CD14-positive monocyte (primary cell): ENCODE measurements around the gene NAP1L1. TPM values are rescaled to one million over a fixed set of nuclear protein-coding genes. Genes with fewer than 3 reads are reported as not detected.

ENCODE experiments used
- DNase-seq, 3 donors: peaks; one replicate each; pipeline ENCODE4 v3.0.0-alpha.2; 2011 to 2022
- H2AFZ ChIP-seq: 2 replicates; pipeline ENCODE4 v1.6.0; 2012; ENCODE audit warnings: mild to moderate bottlenecking, low read depth, low read length, inconsistent platforms; ENCODE audit not compliant: insufficient read depth, poor library complexity, severe bottlenecking
- H3K27ac ChIP-seq, 2 donors: 1 replicate in 1 of 2; 2 replicates in 1 of 2; pipeline ENCODE4 v1.5.1; 2012 to 2013; ENCODE audit warnings: low read length in 2 of 2, control low read depth in 1 of 2, inconsistent platforms in 1 of 2, low read depth in 1 of 2, mild to moderate bottlenecking in 1 of 2
- H3K27me3 ChIP-seq, 2 donors: one replicate each; pipeline versions ENCODE4 v1.6.0 to v1.6.1; 2011 to 2013; ENCODE audit warnings: low read length in 2 of 2; ENCODE audit not compliant: control insufficient read depth in 2 of 2, insufficient read depth in 2 of 2
- H3K36me3 ChIP-seq, 2 donors: replicated peaks in 1 of 2; 1 replicate in 1 of 2; 2 replicates in 1 of 2; pipeline versions ENCODE4 v1.5.1 to v1.6.1; 2012 to 2013; ENCODE audit warnings: low read length in 2 of 2, control low read depth in 1 of 2, inconsistent platforms in 1 of 2, mild to moderate bottlenecking in 1 of 2; ENCODE audit not compliant: insufficient read depth in 2 of 2, control insufficient read depth in 1 of 2
- H3K4me1 ChIP-seq, 2 donors: 1 replicate in 1 of 2; 2 replicates in 1 of 2; pipeline versions ENCODE4 v1.5.1 to v1.6.1; 2012 to 2013; ENCODE audit warnings: low read length in 2 of 2, control low read depth in 1 of 2, inconsistent platforms in 1 of 2, mild to moderate bottlenecking in 1 of 2, moderate library complexity in 1 of 2; ENCODE audit not compliant: insufficient read depth in 2 of 2, control insufficient read depth in 1 of 2
- H3K4me2 ChIP-seq: replicated peaks from 2 replicates; pipeline ENCODE3; 2012; ENCODE audit warnings: low read length, moderate library complexity, mild to moderate bottlenecking; ENCODE audit not compliant: poor library complexity, severe bottlenecking; ENCODE audit errors: extremely low read depth
- H3K4me3 ChIP-seq, 3 experiments: fragments of 200-600 bp in 1 of 3; sonication (generic) in 1 of 3; replicated peaks in 1 of 3; 1 replicate in 2 of 3; 2 replicates in 1 of 3; pipeline ENCODE4 v1.5.1; 2011 to 2013; ENCODE audit warnings: low read length in 3 of 3, mild to moderate bottlenecking in 3 of 3, control low read depth in 2 of 3, low read depth in 2 of 3, inconsistent platforms in 1 of 3, moderate library complexity in 1 of 3
- H3K79me2 ChIP-seq: 2 replicates; pipeline ENCODE4 v1.6.0; 2012; ENCODE audit warnings: mild to moderate bottlenecking, control low read depth, inconsistent platforms, low read length, moderate library complexity; ENCODE audit not compliant: insufficient read depth
- H3K9ac ChIP-seq: 2 replicates; pipeline ENCODE4 v1.6.0; 2017; ENCODE audit warnings: low read length, mild to moderate bottlenecking; ENCODE audit not compliant: insufficient read depth, poor library complexity, severe bottlenecking
- H3K9me3 ChIP-seq, 2 donors: replicated peaks in 1 of 2; 1 replicate in 1 of 2; 2 replicates in 1 of 2; pipeline versions ENCODE4 v1.5.1 to v1.6.1; 2012 to 2013; ENCODE audit warnings: low read length in 2 of 2, control low read depth in 1 of 2; ENCODE audit not compliant: control insufficient read depth in 1 of 2, insufficient read depth in 1 of 2
- H4K20me1 ChIP-seq: 2 replicates; pipeline ENCODE4 v1.6.0; 2012; ENCODE audit warnings: mild to moderate bottlenecking, low read length, control low read depth, moderate library complexity; ENCODE audit not compliant: insufficient read depth
- H3K27ac Mint-ChIP-seq, 7 donors: one replicate each; pipeline ENCODE4 v1.8.0; 2020; ENCODE audit warnings: mild to moderate bottlenecking in 7 of 7, mixed read lengths in 7 of 7, moderate library complexity in 6 of 7, inconsistent platforms in 2 of 7
- H3K27me3 Mint-ChIP-seq, 3 donors: one replicate each; pipeline ENCODE4 v1.8.0; 2021 to 2022; ENCODE audit warnings: low read depth in 3 of 3, mild to moderate bottlenecking in 3 of 3, mixed read lengths in 3 of 3, moderate library complexity in 3 of 3, inconsistent platforms in 1 of 3
- H3K36me3 Mint-ChIP-seq, 2 donors: one replicate each; pipeline ENCODE4 v1.8.0; 2020; ENCODE audit warnings: mixed read lengths in 2 of 2, inconsistent platforms in 1 of 2, mild to moderate bottlenecking in 1 of 2
- H3K4me1 Mint-ChIP-seq: one replicate; pipeline ENCODE4 v1.8.0; 2020; ENCODE audit warnings: mild to moderate bottlenecking, mixed read lengths
- H3K4me3 Mint-ChIP-seq, 2 donors: one replicate each; pipeline ENCODE4 v1.8.0; 2020; ENCODE audit warnings: mild to moderate bottlenecking in 2 of 2, mixed read lengths in 2 of 2, moderate library complexity in 1 of 2
- H3K9me3 Mint-ChIP-seq, 7 donors: one replicate each; pipeline ENCODE4 v1.8.0; 2020 to 2022; ENCODE audit warnings: mixed read lengths in 7 of 7, mild to moderate bottlenecking in 6 of 7, moderate library complexity in 6 of 7, inconsistent platforms in 2 of 7
- CTCF ChIP-seq: fragments of 200-600 bp; IDR thresholded peaks from one replicate; pipeline ENCODE4 v1.8.0; 2022; ENCODE audit warnings: antibody characterized with exemption, mild to moderate bottlenecking
- WGBS: methylation state at CpG from one replicate; pipeline ENCODE4 v1.1.5; 2013; ENCODE audit warnings: missing lambda C conversion rate; ENCODE audit not compliant: insufficient coverage; 5-methylcytosine and 5-hydroxymethylcytosine counted together
- intact Hi-C, 2 donors: fragments of 100-400 bp; cut with micrococcal nuclease; formaldehyde crosslinking; loops; one replicate each; pipeline versions ENCODE4 v1.15.0 to v1.15.1; 2023
- polyA plus RNA-seq, 3 donors: library from polyadenylated mRNA; depleted of rRNA in 1 of 3; unstranded in 2 of 3; stranded (reverse) in 1 of 3; fragments of 300-500 nt in 2 of 3; fragments of >200 nt in 1 of 3; fragmentation: Illumina TruSeq in 2 of 3; gene quantifications; 1 replicate in 2 of 3; 2 replicates in 1 of 3; pipeline ENCODE4 v1.2.3, GENCODE V29; 2012 to 2021

NAP1L1 gene
- polyA plus RNA-seq, 3 donors, result 98.3 to 164 (median 111) TPM

- WGBS, result 100% methylated on average over 1 of the region's 1 CpG
- H3K4me1 Mint-ChIP-seq, result peaks cover 12% of the 10 kb centered on the region
- peaks cover 0 to 7% of the 10 kb centered on the region in 2 donors for H3K9me3 ChIP-seq
- H3K4me1 ChIP-seq, result no peaks in the 10 kb centered on the region
- H3K4me2 ChIP-seq, result no peak overlapping the region
- no peak overlapping the region for H3K4me3 ChIP-seq
- no peak overlapping the region for H3K27ac ChIP-seq
- H3K9ac ChIP-seq, result no peak overlapping the region
- peaks cover 2 to 12% of the 10 kb centered on the region in 2 donors for H3K36me3 ChIP-seq
- peaks cover 100% of the 10 kb centered on the region for H3K79me2 ChIP-seq
- intact Hi-C loops, result no loop called here
- no peak overlapping the region for H3K4me3 Mint-ChIP-seq
- H3K9me3 Mint-ChIP-seq, result peaks cover 7 to 12% (median 9%) of the 10 kb centered on the region in 7 donors
- TF ChIP-seq CTCF, result no peak
- no peaks in the 10 kb centered on the region for H3K27me3 ChIP-seq
- no peak for DNase-seq
- H3K27ac Mint-ChIP-seq, result peak overlapping the region in 1 of 7 donors; percentile 80
- H3K36me3 Mint-ChIP-seq, result peaks cover 21 to 36% of the 10 kb centered on the region in 2 donors
- H3K27me3 Mint-ChIP-seq, result no peaks in the 10 kb centered on the region
- no peak overlapping the region for H2AFZ ChIP-seq
- H4K20me1 ChIP-seq, result peaks cover 88% of the 10 kb centered on the region
Observed at GRCh38 chr12:76075448-76075847, 9.0 kb downstream of the NAP1L1 start.

- Histone ChIP-seq H3K9me3 (peaks cover 0 to 6% of the 10 kb centered on the region in 2 donors), H3K4me2 (no peak overlapping the region), H3K36me3 (peaks cover 6 to 17% of the 10 kb centered on the region in 2 donors), H4K20me1 (peaks cover 87% of the 10 kb centered on the region), H3K9ac (no peak overlapping the region), H3K27ac (peak overlapping the region in 1 of 2 donors; percentile 11), H3K27me3 (no peaks in the 10 kb centered on the region), H3K79me2 (peaks cover 100% of the 10 kb centered on the region), H2AFZ (no peak overlapping the region), H3K4me3 (no peak overlapping the region), H3K4me1 (no peaks in the 10 kb centered on the region)
- H3K4me3 Mint-ChIP-seq, result no peak overlapping the region
- intact Hi-C loops, result no loop called here
- H3K36me3 Mint-ChIP-seq, result peaks cover 25 to 40% of the 10 kb centered on the region in 2 donors
- WGBS, result no CpG with 5 or more reads among the region's 1 CpG
- peaks cover 12% of the 10 kb centered on the region for H3K4me1 Mint-ChIP-seq
- no peak for TF ChIP-seq CTCF
- H3K9me3 Mint-ChIP-seq, result peaks cover 7 to 11% (median 9%) of the 10 kb centered on the region in 7 donors
- no peaks in the 10 kb centered on the region for H3K27me3 Mint-ChIP-seq
- DNase-seq, result no peak
- peak overlapping the region in 2 of 7 donors; percentile 12 to 20 for H3K27ac Mint-ChIP-seq
Observed at GRCh38 chr12:76074701-76075336, 9.7 kb downstream of the NAP1L1 start.
